Prostate gland (tissue), 2 donors: ENCODE measurements around the gene CD209. TPM values are rescaled to one million over a fixed set of nuclear protein-coding genes. Genes with fewer than 3 reads are reported as not detected.
A peak's percentile ranks its signal among the peaks of the same experiment; 100 is the strongest.
"Not testable (repeated sequence)": the region's sequence is repeated elsewhere in the genome, so short reads cannot be mapped to it uniquely, and the experiment has no call there.

Experiments
- DNase-seq: peaks from one replicate; pipeline ENCODE4 v3.0.0-alpha.2; 2019; ENCODE audit warnings: low spot score
- H3K27ac ChIP-seq, 2 donors: fragments of 200-600 bp; sonication (generic); 2 replicates each; pipeline ENCODE4 v1.5.1; 2017 to 2019
- H3K27me3 ChIP-seq: fragments of 200-600 bp; sonication (generic); replicated peaks from 2 replicates; pipeline ENCODE4 v1.5.1; 2019; ENCODE audit not compliant: insufficient read depth
- H3K36me3 ChIP-seq, 2 donors: fragments of 200-600 bp; sonication (generic); 1 replicate in 1 of 2; 2 replicates in 1 of 2; pipeline versions ENCODE4 v1.5.1 to v1.8.1; 2017 to 2019
- H3K4me1 ChIP-seq: fragments of 200-600 bp; sonication (generic); replicated peaks from 2 replicates; pipeline ENCODE4 v1.5.1; 2019
- H3K4me3 ChIP-seq, 2 donors: fragments of 200-600 bp; sonication (generic); 2 replicates each; pipeline ENCODE4 v1.5.1; 2017 to 2019
- H3K9me3 ChIP-seq: fragments of 200-600 bp; sonication (generic); 2 replicates; pipeline ENCODE4 v1.5.1; 2017
- CTCF ChIP-seq, 4 experiments: fragments of 200-600 bp in 2 of 4; fragments of 450-650 bp in 2 of 4; sonication (generic) in 2 of 4; IDR thresholded peaks; 1 replicate in 3 of 4; 2 replicates in 1 of 4; pipeline ENCODE4 v1.5.1; 2016 to 2019; ENCODE audit warnings: antibody characterized with exemption in 4 of 4, mild to moderate bottlenecking in 2 of 4, moderate library complexity in 2 of 4
- POLR2A ChIP-seq: fragments of 450-650 bp; IDR thresholded peaks from one replicate; pipeline ENCODE4 v1.6.1; 2016; ENCODE audit warnings: antibody characterized with exemption, mild to moderate bottlenecking
- POLR2AphosphoS5 ChIP-seq: sonication (generic); formaldehyde crosslinking; IDR thresholded peaks from one replicate; pipeline ENCODE4 v1.6.1; 2017; ENCODE audit warnings: antibody characterized with exemption
- WGBS: methylation state at CpG from one replicate; pipeline ENCODE4 v1.1.5; 2018; 5-methylcytosine and 5-hydroxymethylcytosine counted together
- intact Hi-C: fragments of 100-400 bp; cut with DNase I; formaldehyde crosslinking; loops from one replicate; pipeline ENCODE4 v1.14.2; 2022
- total RNA-seq, 2 donors: library from RNA; depleted of rRNA; stranded (reverse); fragments of >200 nt; gene quantifications; one replicate each; pipeline ENCODE4 v1.1.0, GENCODE V29; 2016

Gene CD209
- total RNA-seq, 2 donors from 2014 or later: 0.97 to 1.2 TPM

GRCh38 chr19:7748756-7749155 is 1.4 kb upstream of the CD209 start:
- Histone ChIP-seq H3K36me3 (no peaks in the 10 kb centered on the region), H3K9me3 (no peaks in the 10 kb centered on the region), H3K4me3 (no peak overlapping the region), H3K4me1 (no peaks in the 10 kb centered on the region), H3K27me3 (no peaks in the 10 kb centered on the region), H3K27ac (no peak overlapping the region)
- WGBS: 24% methylated on average over 4 of the region's 4 CpGs
- TF ChIP-seq POLR2AphosphoS5 (no peak), CTCF (IDR thresholded peaks at IDR 0.05) (peak in 2 of 4 experiments; percentile 5 to 23), POLR2A (no peak)
- DNase-seq: no peak
- intact Hi-C loops: no loop called here

- Histone ChIP-seq H3K4me1 (no peaks in the 10 kb centered on the region), H3K9me3 (no peaks in the 10 kb centered on the region), H3K27me3 (no peaks in the 10 kb centered on the region), H3K36me3 (no peaks in the 10 kb centered on the region), H3K4me3 (no peak overlapping the region), H3K27ac (no peak overlapping the region)
- TF ChIP-seq CTCF (IDR thresholded peaks at IDR 0.05) (no peak), POLR2A (no peak), POLR2AphosphoS5 (no peak)
- WGBS: 83% methylated on average over 2 of the region's 2 CpGs
- intact Hi-C loops: no loop called here
- DNase-seq: no peak
These were observed 837 bp upstream of the CD209 start for GRCh38 chr19:7748171-7748570.

DNA sequence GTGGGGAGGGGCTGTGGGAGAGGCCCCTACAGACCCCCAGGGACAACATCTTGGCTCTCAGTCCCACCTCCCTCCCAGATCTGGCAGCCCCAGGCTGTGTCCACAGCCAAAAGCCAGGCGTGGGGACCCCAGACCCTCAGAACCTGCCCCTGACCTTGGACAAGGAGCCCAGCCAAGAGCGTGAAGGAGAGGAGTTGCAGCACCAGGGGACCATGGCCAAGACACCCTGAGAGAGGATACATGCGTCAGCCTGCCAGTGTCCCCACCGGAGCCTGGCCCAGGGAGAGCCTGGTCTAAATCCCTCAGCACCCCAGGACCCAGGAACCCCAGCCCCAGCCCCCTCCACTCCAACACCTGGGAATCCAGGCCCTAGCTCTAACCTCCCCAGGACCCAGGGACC is 1.0 kb downstream of the CD209 start:
- H3K36me3 ChIP-seq, H3K4me1 ChIP-seq, DNase-seq, intact Hi-C loops, H3K4me3 ChIP-seq, H3K9me3 ChIP-seq, H3K27ac ChIP-seq, H3K27me3 ChIP-seq: not testable (repeated sequence)
- 66% methylated on average over 3 of the region's 4 CpGs for WGBS

DNA sequence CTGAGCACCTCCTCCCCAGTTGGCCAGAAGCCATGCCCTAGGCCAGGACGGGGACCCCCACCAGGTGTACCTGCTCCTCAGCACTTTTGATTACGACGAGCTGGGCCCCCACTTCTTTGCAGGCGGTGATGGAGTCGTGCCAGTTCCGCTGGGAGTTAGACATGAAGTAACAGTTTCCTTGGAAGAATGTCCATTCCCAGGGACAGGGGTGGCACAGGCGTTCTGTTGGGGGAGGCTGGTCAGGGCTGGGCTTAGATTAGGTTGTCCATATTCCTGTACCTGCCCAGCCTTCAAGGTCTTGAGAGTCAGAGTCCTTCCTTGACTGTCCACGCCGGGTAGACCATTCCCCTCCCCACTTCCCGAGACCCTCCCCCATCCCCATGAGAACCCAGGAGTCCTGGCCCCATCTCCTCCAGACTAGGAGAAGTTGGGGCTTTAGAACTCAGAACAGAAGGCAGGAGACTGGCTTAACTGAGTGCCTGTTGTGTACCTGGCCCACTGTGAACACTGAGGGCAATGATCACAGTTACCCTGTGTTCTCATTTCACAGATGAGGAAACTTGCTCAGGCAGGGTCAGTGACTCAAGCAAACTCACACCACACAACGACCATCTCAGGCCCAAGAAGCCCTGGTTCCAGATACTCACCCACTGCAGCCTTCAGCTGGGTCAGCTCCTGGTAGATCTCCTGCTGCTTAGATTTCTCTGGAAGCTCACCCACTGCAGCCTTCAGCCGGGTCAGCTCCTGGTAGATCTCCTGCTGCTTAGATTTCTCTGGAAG is 2.3 kb downstream of the CD209 start:
- no peaks in the 10 kb centered on the region for H3K4me1 ChIP-seq
- H3K36me3 ChIP-seq: no peaks in the 10 kb centered on the region
- H3K27me3 ChIP-seq: no peaks in the 10 kb centered on the region
- 69% methylated on average over 12 of the region's 12 CpGs for WGBS
- no peak for DNase-seq
- no peak for TF ChIP-seq CTCF (IDR thresholded peaks at IDR 0.05)
- no peak for TF ChIP-seq POLR2AphosphoS5
- H3K4me3 ChIP-seq: no peak overlapping the region
- no peaks in the 10 kb centered on the region for H3K9me3 ChIP-seq
- intact Hi-C loops: no loop called here
- no peak overlapping the region for H3K27ac ChIP-seq

DNA sequence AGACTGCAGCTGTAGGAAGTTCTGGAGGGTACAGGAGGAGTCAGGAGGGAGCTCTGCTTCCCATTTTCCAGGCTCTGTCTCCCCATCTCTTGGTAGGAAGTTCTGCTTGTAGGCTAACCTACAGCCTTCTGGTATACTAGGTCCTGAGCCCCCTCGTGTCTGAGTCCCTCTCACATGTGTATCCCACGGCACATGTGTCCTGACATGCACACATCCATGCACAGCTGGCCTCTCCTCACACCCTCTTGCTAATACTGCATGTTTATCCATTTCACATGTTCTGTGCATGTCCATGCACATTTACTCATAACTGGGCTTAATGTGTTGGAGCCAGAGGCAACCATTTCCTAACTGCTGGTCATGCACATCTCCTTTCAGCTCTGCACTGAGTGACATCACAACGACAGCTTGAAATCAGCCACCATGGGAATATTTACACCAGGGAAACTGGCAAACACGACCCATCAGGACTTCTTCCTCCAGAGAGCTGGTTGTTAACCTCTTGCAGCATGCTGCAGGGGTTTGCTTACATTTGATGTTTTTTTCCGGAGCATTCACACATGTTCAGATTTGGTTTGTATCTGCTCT is 3.0 kb downstream of the CD209 start:
- Histone ChIP-seq H3K27me3 (no peaks in the 10 kb centered on the region), H3K9me3 (no peaks in the 10 kb centered on the region), H3K27ac (no peak overlapping the region), H3K4me3 (no peak overlapping the region), H3K36me3 (no peaks in the 10 kb centered on the region), H3K4me1 (no peaks in the 10 kb centered on the region)
- no peak for TF ChIP-seq CTCF (IDR thresholded peaks at IDR 0.05)
- TF ChIP-seq POLR2AphosphoS5: no peak
- no peak for TF ChIP-seq POLR2A
- DNase-seq: no peak
- 71% methylated on average over 5 of the region's 5 CpGs for WGBS
- intact Hi-C loops: no loop called here
